Muscle layer of colon (tissue), 2 donors: ENCODE results near the gene CTCF.

ENCODE experiments used
- H3K27ac ChIP-seq: one replicate; pipeline ENCODE4 v1.7.0; 2013; ENCODE audit warnings: low read depth, mild to moderate bottlenecking, low read length, moderate library complexity
- H3K27me3 ChIP-seq, 2 donors: one replicate each; pipeline ENCODE4 v1.7.0; 2013; ENCODE audit warnings: low read length in 2 of 2, mild to moderate bottlenecking in 2 of 2; ENCODE audit not compliant: insufficient read depth in 2 of 2, control insufficient read depth in 1 of 2
- H3K36me3 ChIP-seq: one replicate; pipeline ENCODE4 v1.7.0; 2013; ENCODE audit warnings: mild to moderate bottlenecking, low read length; ENCODE audit not compliant: insufficient read depth
- H3K4me1 ChIP-seq: one replicate; pipeline ENCODE4 v1.7.0; 2013; ENCODE audit warnings: mild to moderate bottlenecking, low read length; ENCODE audit not compliant: insufficient read depth
- H3K4me3 ChIP-seq, 2 donors: one replicate each; pipeline ENCODE4 v1.7.0; 2013; ENCODE audit warnings: low read length in 2 of 2, low read depth in 1 of 2, mild to moderate bottlenecking in 1 of 2, moderate library complexity in 1 of 2
- H3K9ac ChIP-seq: one replicate; pipeline ENCODE4 v1.7.0; 2013; ENCODE audit warnings: low read length
- H3K9me3 ChIP-seq: one replicate; pipeline ENCODE4 v1.7.0; 2013; ENCODE audit warnings: mild to moderate bottlenecking, low read length
- donor health status: abdominal sarcoma.
- donor health status: Adenocarcinoma of cecum.

Gene CTCF

GRCh38 chr16:67683767-67684166, 121.4 kb downstream of the CTCF start:
- H3K27ac ChIP-seq: no peak overlapping the region

DNA sequence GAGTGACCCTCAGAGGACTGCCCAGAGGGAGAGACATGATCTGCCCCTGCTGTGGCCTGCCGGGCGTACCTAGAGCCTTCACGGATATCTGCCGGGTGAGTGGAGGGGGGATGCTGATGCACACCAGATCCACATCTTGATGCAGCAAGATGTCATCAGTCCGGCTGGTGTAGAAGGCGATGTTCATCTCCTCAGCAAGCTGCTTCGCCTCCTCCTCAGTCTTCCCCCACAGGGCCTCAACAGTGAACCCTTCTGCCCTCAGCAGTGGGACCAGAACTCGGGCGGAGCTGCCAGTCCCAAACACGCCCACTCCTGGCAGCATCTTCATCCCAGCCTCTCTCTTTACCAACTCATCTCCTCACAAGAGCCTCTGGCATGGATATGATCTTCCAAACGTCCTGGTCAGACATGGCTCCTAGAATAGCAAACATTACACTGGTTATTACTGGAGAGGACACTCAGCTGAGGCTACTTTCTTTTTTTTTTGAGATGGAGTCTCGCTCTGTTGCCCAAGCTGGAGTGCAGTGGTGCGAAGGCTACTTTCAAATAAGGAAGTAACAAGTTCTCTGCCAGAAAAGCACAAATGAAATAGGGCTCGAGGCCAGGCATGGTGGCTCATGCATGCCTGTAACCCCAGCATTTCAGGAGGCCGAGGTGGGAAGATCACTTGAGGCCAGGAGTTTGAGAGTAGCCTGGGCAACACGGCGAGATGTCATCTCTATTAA, 123.2 kb downstream of the CTCF start:
- H3K9ac ChIP-seq: no peak overlapping the region
- no peak overlapping the region for H3K4me3 ChIP-seq
- H3K27ac ChIP-seq: no peak overlapping the region
- H3K27me3 ChIP-seq: no peaks in the 10 kb centered on the region
- H3K36me3 ChIP-seq: peaks cover 16% of the 10 kb centered on the region
- H3K4me1 ChIP-seq: no peaks in the 10 kb centered on the region
- no peaks in the 10 kb centered on the region for H3K9me3 ChIP-seq

More at GRCh38 chr16:67683767-67684166, 121.4 kb downstream of the CTCF start:
- H3K9me3 ChIP-seq: no peaks in the 10 kb centered on the region
- no peak overlapping the region for H3K4me3 ChIP-seq
- H3K4me1 ChIP-seq: no peaks in the 10 kb centered on the region
- H3K36me3 ChIP-seq: peaks cover 13% of the 10 kb centered on the region
- no peak overlapping the region for H3K9ac ChIP-seq
- H3K27me3 ChIP-seq: no peaks in the 10 kb centered on the region
